Stimulated activated CD8-positive, alpha-beta memory T cell treated with anti-CD3 and anti-CD28 coated beads, Interleukin-7, amount 100 ng/mL, for 4 hours (primary cell): ENCODE measurements around the gene GAGE12J.
"Not testable (repeated sequence)": the region's sequence is repeated elsewhere in the genome, so short reads cannot be mapped to it uniquely, and the experiment has no call there.

Experiments used
- DNase-seq, 2 donors: peaks; one replicate each; pipeline ENCODE4 v3.0.0-alpha.2; 2020; ENCODE audit warnings: low read depth in 2 of 2

GAGE12J gene

GRCh38 chrX:49321737-49322136 lies at the start of gene GAGE12J:
GAGE12J (plus strand) TSS chrX:49322037; CDS start chrX:49323194, 1,157 bp downstream.
- not testable (repeated sequence) for DNase-seq

GRCh38 chrX:49272421-49272820 lies 49.4 kb upstream of the GAGE12J start:
- DNase-seq: no peak

GRCh38 chrX:49273181-49273727 lies 48.6 kb upstream of the GAGE12J start:
- peak in 1 of 2 donors; percentile 12 for DNase-seq

- DNase-seq: no peak
Observed at GRCh38 chrX:49276207-49276606, 45.6 kb upstream of the GAGE12J start.

- DNase-seq: no peak
Observed at GRCh38 chrX:49276671-49277534, 44.9 kb upstream of the GAGE12J start.

- no peak for DNase-seq
Observed at GRCh38 chrX:49277535-49277830, 44.4 kb upstream of the GAGE12J start.

- no peak for DNase-seq
Observed at GRCh38 chrX:49278081-49278480, 43.8 kb upstream of the GAGE12J start.

GRCh38 chrX:49282647-49283011 lies 39.2 kb upstream of the GAGE12J start:
- no peak for DNase-seq

- DNase-seq: no peak
Observed at GRCh38 chrX:49284212-49284611, 37.6 kb upstream of the GAGE12J start.

- DNase-seq: no peak
Observed at GRCh38 chrX:49286136-49286535, 35.7 kb upstream of the GAGE12J start.

- no peak for DNase-seq
Observed at GRCh38 chrX:49286581-49286980, 35.3 kb upstream of the GAGE12J start.

GRCh38 chrX:49287665-49288064 lies 34.2 kb upstream of the GAGE12J start:
- no peak for DNase-seq

GRCh38 chrX:49290215-49290614 lies 31.6 kb upstream of the GAGE12J start:
- DNase-seq: no peak

GRCh38 chrX:49291615-49292337 lies 30.1 kb upstream of the GAGE12J start:
- peak; percentile 28 for DNase-seq

GRCh38 chrX:49292400-49293362 lies 29.2 kb upstream of the GAGE12J start:
- no peak for DNase-seq

GRCh38 chrX:49299293-49299692 lies 22.5 kb upstream of the GAGE12J start:
- DNase-seq: not testable (repeated sequence)

- no peak for DNase-seq
Observed at GRCh38 chrX:49300703-49301102, 21.1 kb upstream of the GAGE12J start.

- no peak for DNase-seq
Observed at GRCh38 chrX:49303346-49303745, 18.5 kb upstream of the GAGE12J start, which contains the start of gene GAGE10. GAGE10 (plus strand) TSS chrX:49303646; CDS start chrX:49304860, 1,214 bp downstream.

- DNase-seq: not testable (repeated sequence)
Observed at GRCh38 chrX:49307775-49308174, 14.1 kb upstream of the GAGE12J start.

GRCh38 chrX:49308604-49309269 lies 13.1 kb upstream of the GAGE12J start:
- no peak for DNase-seq

- no peak for DNase-seq
Observed at GRCh38 chrX:49309401-49309981, 12.3 kb upstream of the GAGE12J start.
